ENCODE results near the gene CTDSP2.

GRCh38 chr12:57796996-57797395 lies 49.5 kb downstream of the CTDSP2 start:
- no peak for TF ChIP-seq CTCF (IDR thresholded peaks at IDR 0.05)
- no peak for TF ChIP-seq ZFX (IDR thresholded peaks at IDR 0.05; ENCODE audit: borderline replicate concordance)

Data from 22Rv1 (cell line).